CD4-positive, CD25-positive, alpha-beta regulatory T cell (primary cell): Measurements from ENCODE around the gene VAMP1. TPM values are rescaled to one million over a fixed set of nuclear protein-coding genes. Genes with fewer than 3 reads are reported as not detected.
"Not testable (repeated sequence)": the region's sequence is repeated elsewhere in the genome, so short reads cannot be mapped to it uniquely, and the experiment has no call there.

Experiments
- ATAC-seq, 2 donors: fragments of 150-1000 bp; cut with Tn5 transposase; one replicate each; pipeline ENCODE4 v1.10.0; 2021; ENCODE audit warnings: low read depth in 2 of 2, moderate number of reproducible peaks in 2 of 2, moderate library complexity in 1 of 2
- DNase-seq, 3 donors: peaks; one replicate each; pipeline versions ENCODE4 v3.0.0 to v3.0.0-alpha.2; 2012 to 2022; ENCODE audit warnings: mixed read lengths in 1 of 3
- H3K27ac ChIP-seq: one replicate; pipeline ENCODE4 v1.7.0; 2013; ENCODE audit warnings: mild to moderate bottlenecking, low read length; ENCODE audit not compliant: insufficient read depth, poor library complexity, severe bottlenecking
- H3K27me3 ChIP-seq: one replicate; pipeline ENCODE4 v1.7.0; 2013; ENCODE audit warnings: low read length; ENCODE audit not compliant: control insufficient read depth, insufficient read depth
- H3K36me3 ChIP-seq: one replicate; pipeline ENCODE4 v1.7.0; 2013; ENCODE audit warnings: mild to moderate bottlenecking, low read length, moderate library complexity; ENCODE audit not compliant: control insufficient read depth, insufficient read depth
- H3K4me1 ChIP-seq: 2 replicates; pipeline ENCODE4 v1.7.0; 2013; ENCODE audit warnings: mild to moderate bottlenecking, low read length; ENCODE audit not compliant: insufficient read depth, control insufficient read depth, poor library complexity, severe bottlenecking
- H3K4me3 ChIP-seq: one replicate; pipeline ENCODE4 v1.7.0; 2013; ENCODE audit warnings: low read depth, mild to moderate bottlenecking, low read length, moderate library complexity
- H3K9me3 ChIP-seq, 2 experiments: 1 replicate in 1 of 2; 2 replicates in 1 of 2; pipeline ENCODE4 v1.7.0; 2013; ENCODE audit warnings: low read length in 2 of 2, mild to moderate bottlenecking in 1 of 2, moderate library complexity in 1 of 2; ENCODE audit not compliant: control insufficient read depth in 2 of 2
- H3K27ac Mint-ChIP-seq, 3 donors: one replicate each; pipeline ENCODE4 v1.8.0; 2020 to 2022; ENCODE audit warnings: mild to moderate bottlenecking in 3 of 3, mixed read lengths in 3 of 3, moderate library complexity in 2 of 3
- H3K27me3 Mint-ChIP-seq: one replicate; pipeline ENCODE4 v1.8.0; 2022; ENCODE audit warnings: mild to moderate bottlenecking, mixed read lengths
- H3K36me3 Mint-ChIP-seq: one replicate; pipeline ENCODE4 v1.8.0; 2020; ENCODE audit warnings: mixed read lengths
- H3K4me1 Mint-ChIP-seq, 4 donors: one replicate each; pipeline ENCODE4 v1.8.0; 2020 to 2022; ENCODE audit warnings: mixed read lengths in 4 of 4, mild to moderate bottlenecking in 1 of 4
- H3K4me3 Mint-ChIP-seq, 4 donors: one replicate each; pipeline ENCODE4 v1.8.0; 2020 to 2022; ENCODE audit warnings: mild to moderate bottlenecking in 4 of 4, mixed read lengths in 4 of 4, moderate library complexity in 3 of 4
- H3K9me3 Mint-ChIP-seq, 7 donors: one replicate each; pipeline ENCODE4 v1.8.0; 2020 to 2022; ENCODE audit warnings: mixed read lengths in 7 of 7, mild to moderate bottlenecking in 3 of 7, moderate library complexity in 2 of 7
- polyA plus RNA-seq, 4 donors: library from polyadenylated mRNA; unstranded; fragments of 300-500 nt; fragmentation: Illumina TruSeq; gene quantifications; one replicate each; pipeline ENCODE4 v1.2.3, GENCODE V29; 2021
- total RNA-seq: library from RNA; stranded (reverse); gene quantifications from one replicate; pipeline ENCODE4 v1.2.3, GENCODE V29; 2022

VAMP1 gene
- total and polyA plus RNA-seq, 5 donors from 2014 or later: 9.8 to 67.3 (median 13.6) TPM

DNA sequence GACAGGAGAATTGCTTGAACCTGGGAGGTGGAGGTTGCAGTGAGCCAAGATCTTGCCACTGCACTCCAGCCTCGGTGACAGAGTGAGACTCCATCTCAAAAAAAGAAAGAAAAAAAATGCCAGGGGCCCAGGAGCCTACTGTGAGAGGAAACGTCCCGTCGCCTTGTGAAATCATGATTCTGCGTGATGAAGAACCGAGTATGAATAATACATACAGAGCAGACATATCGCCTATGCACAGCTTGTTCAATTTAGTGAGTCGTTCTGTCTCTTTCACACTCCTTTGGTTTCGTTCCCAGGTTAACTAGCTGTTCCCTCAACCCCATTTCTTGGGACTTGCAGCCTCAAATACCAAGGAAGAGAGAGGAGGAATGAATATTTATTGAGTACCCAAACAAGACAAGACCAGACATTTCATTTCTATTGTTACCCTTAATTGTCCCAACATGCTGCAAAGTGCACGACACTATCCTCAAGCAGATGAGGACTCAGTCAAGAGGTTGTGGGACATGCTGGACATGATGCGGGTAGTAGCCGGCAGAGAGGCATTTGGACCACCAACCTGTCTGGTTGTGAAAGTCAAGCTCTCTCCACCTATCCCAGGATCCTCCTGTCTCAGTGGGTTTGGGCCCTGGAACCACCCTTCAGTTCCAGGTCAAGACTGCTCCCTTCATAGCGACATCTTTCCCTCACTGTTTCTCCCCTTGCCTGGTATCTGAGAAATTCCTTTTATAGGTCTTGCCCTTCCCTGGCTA is 34.3 kb downstream of the VAMP1 start:
- Mint-ChIP-seq H3K9me3 (no peaks in the 10 kb centered on the region), H3K27ac (peak overlapping the region in 2 of 3 donors; percentile 10 to 81)

DNA sequence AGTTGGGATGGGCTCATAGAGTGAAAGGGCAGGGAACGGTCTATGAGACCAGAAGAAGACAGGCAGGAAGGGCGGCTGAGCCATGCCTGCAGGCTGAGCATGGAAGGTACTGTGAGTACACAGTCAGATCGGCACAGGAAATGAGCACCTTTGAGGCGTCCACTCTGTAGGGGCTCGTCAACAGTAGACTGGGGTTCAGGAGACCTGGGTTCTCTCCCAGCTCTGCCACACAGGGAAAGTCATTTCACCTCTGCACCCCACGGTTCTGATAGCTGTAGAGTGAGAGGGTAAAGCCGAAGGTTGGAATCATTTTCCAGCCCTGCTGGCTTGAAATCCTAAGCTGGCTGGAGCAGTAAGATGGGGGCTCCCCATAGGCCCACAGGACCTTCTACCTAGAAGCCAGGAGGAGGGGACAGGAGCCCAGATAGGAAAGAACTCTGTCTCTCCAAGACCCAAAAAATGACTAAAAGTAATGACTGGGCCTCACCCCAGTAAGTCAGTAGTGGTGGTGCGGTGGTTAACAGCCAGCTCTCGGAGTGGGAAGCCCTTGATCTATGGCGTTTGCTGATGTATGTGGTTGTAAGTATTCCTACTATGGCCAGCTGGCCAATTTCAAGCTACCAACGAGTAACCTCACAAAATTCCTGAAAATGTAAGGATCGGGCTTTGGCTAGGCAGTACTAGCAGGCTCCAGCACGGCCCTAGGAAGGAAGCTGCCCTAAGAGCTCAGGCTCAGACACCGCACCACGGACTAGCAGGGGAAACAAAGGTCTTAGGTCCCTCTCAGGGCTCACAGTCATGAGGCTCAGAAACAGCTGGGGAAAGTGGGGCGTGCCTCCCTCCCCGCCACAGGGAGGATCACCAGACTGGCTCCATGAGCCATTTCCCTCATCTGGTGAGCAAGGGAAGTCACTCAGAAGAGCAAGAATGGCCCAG is 36.0 kb downstream of the VAMP1 start:
- Histone ChIP-seq H3K4me3 (peak overlapping the region; percentile 62), H3K4me1 (peaks cover 39% of the 10 kb centered on the region), H3K36me3 (no peaks in the 10 kb centered on the region), H3K9me3 (no peaks in the 10 kb centered on the region), H3K27ac (peak overlapping the region; percentile 71), H3K27me3 (no peaks in the 10 kb centered on the region)
- ATAC-seq (peak; percentile 96), DNase-seq (peak in 2 of 3 donors; percentile 55 to 84)
- Mint-ChIP-seq H3K36me3 (no peaks in the 10 kb centered on the region), H3K27me3 (no peaks in the 10 kb centered on the region), H3K4me1 (peaks cover 20 to 57% (median 34%) of the 10 kb centered on the region in 4 donors), H3K27ac (peak overlapping the region; percentile 91 to 95 (median 94)), H3K4me3 (peak overlapping the region; percentile 7 to 83 (median 72)), H3K9me3 (no peaks in the 10 kb centered on the region)

More for the DNA sequence above, 34.3 kb downstream of the VAMP1 start:
- H3K27me3 Mint-ChIP-seq: no peaks in the 10 kb centered on the region
- H3K27me3 ChIP-seq: no peaks in the 10 kb centered on the region
- ATAC-seq (no peak), DNase-seq (no peak)
- peaks cover 14 to 47% (median 23%) of the 10 kb centered on the region in 4 donors for H3K4me1 Mint-ChIP-seq
- H3K36me3 ChIP-seq: no peaks in the 10 kb centered on the region
- H3K27ac ChIP-seq: no peak overlapping the region
- H3K4me3 ChIP-seq: no peak overlapping the region
- H3K9me3 ChIP-seq: no peaks in the 10 kb centered on the region
- H3K36me3 Mint-ChIP-seq: no peaks in the 10 kb centered on the region
- H3K4me1 ChIP-seq: peaks cover 27% of the 10 kb centered on the region
- H3K4me3 Mint-ChIP-seq: no peak overlapping the region

DNA sequence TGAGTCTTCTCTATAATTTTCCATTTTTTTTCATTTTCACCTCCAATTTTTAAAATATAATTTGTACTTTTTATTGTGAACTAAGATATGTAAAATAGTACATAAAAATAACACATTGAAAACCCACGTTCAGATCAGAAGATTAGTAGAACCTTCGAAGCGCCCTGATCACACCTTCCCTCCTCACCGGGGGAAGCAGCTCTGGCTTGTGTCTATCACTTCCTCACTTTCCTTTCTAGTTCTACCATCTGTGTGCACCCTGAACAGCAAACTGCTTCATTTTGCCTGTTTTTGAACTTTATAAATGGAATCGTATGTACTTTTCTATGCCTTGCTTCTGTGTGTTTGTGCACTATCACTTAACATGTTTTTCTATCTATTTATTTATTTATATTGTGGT is 37.5 kb downstream of the VAMP1 start:
- DNase-seq: peak in 1 of 3 donors; percentile 46

GRCh38 chr12:6430124-6430989 is 40.1 kb downstream of the VAMP1 start:
- Histone ChIP-seq H3K4me3 (peak overlapping the region; percentile 51), H3K36me3 (no peaks in the 10 kb centered on the region), H3K9me3 (no peaks in the 10 kb centered on the region), H3K27me3 (no peaks in the 10 kb centered on the region), H3K4me1 (peaks cover 61% of the 10 kb centered on the region), H3K27ac (peak overlapping the region; percentile 24)
- H3K9me3 Mint-ChIP-seq: no peaks in the 10 kb centered on the region
- ATAC-seq (no peak), DNase-seq (peak in 1 of 3 donors; percentile 73)
- peak overlapping the region; percentile 84 to 93 (median 90) for H3K27ac Mint-ChIP-seq
- H3K4me1 Mint-ChIP-seq: peaks cover 26 to 84% (median 49%) of the 10 kb centered on the region in 4 donors
- peak overlapping the region; percentile 36 to 70 (median 56) for H3K4me3 Mint-ChIP-seq
- H3K27me3 Mint-ChIP-seq: no peaks in the 10 kb centered on the region
- H3K36me3 Mint-ChIP-seq: no peaks in the 10 kb centered on the region

More for the DNA sequence above, 37.5 kb downstream of the VAMP1 start:
- Mint-ChIP-seq H3K27ac (peak overlapping the region; percentile 52 to 95 (median 94)), H3K4me1 (peaks cover 20 to 64% (median 35%) of the 10 kb centered on the region in 4 donors), H3K9me3 (no peaks in the 10 kb centered on the region), H3K27me3 (no peaks in the 10 kb centered on the region), H3K36me3 (no peaks in the 10 kb centered on the region), H3K4me3 (peak overlapping the region in 2 of 4 donors; percentile 69 to 75)
- peaks cover 39% of the 10 kb centered on the region for H3K4me1 ChIP-seq
- no peaks in the 10 kb centered on the region for H3K9me3 ChIP-seq
- no peaks in the 10 kb centered on the region for H3K27me3 ChIP-seq
- H3K36me3 ChIP-seq: no peaks in the 10 kb centered on the region
- peak overlapping the region; percentile 50 for H3K4me3 ChIP-seq
- ATAC-seq: no peak
- peak overlapping the region; percentile 71 for H3K27ac ChIP-seq

DNA sequence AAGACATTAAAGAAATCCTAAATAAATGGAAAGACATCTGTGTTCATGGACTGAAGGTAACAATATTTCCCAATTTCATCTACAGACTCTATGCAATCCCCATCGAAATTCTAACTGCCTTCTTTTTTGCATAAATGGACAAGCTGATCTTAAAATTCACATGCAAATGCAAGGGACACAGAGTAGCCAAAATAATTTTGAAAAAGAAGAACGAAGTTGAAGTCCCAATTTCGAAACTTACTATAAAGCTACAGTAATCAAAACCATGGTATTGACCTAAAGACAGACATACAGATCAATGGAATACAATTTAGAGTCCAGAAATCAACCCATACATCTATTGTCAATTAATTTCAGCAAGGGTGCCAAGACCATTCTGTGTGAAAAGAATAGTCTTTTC is 42.2 kb downstream of the VAMP1 start:
- H3K27ac Mint-ChIP-seq: peak overlapping the region in 2 of 3 donors; percentile 34 to 99
- no peaks in the 10 kb centered on the region for H3K36me3 Mint-ChIP-seq
- no peaks in the 10 kb centered on the region for H3K9me3 Mint-ChIP-seq
- no peaks in the 10 kb centered on the region for H3K9me3 ChIP-seq
- H3K27ac ChIP-seq: no peak overlapping the region
- no peaks in the 10 kb centered on the region for H3K27me3 ChIP-seq
- no peaks in the 10 kb centered on the region for H3K36me3 ChIP-seq
- no peak for ATAC-seq
- no peaks in the 10 kb centered on the region for H3K27me3 Mint-ChIP-seq
- H3K4me1 ChIP-seq: peaks cover 53% of the 10 kb centered on the region
- no peak overlapping the region for H3K4me3 ChIP-seq
- no peak for DNase-seq
- H3K4me3 Mint-ChIP-seq: peak overlapping the region in 2 of 4 donors; percentile 5 to 85
- peaks cover 18 to 83% (median 50%) of the 10 kb centered on the region in 4 donors for H3K4me1 Mint-ChIP-seq

DNA sequence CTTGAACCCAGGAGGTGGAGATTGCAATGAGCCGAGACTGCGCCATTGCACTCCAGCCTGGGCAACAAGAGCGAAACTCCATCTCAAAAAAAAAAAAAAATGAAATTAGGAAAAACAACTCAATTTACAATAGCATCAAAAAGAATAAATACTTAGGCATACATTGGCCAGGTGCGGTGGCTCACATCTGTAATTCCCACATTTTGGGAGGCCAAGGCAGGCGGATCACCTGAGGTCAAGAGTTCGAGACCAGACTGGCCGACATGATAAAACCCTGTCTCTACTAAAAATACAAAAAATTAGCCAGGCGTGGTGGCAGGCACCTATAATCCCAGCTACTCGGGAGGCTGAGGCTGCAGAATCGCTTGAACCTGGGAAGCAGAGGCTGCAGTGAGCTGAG is 42.7 kb downstream of the VAMP1 start:
- not testable (repeated sequence) for H3K9me3 ChIP-seq, H3K9me3 Mint-ChIP-seq, DNase-seq, H3K4me3 ChIP-seq, H3K27me3 Mint-ChIP-seq, ATAC-seq, H3K36me3 Mint-ChIP-seq, H3K36me3 ChIP-seq, H3K27me3 ChIP-seq
- Mint-ChIP-seq H3K4me3 (peak overlapping the region in 3 of 4 donors; percentile 82 to 90 (median 85)), H3K27ac (peak overlapping the region in 2 of 3 donors; percentile 98 to 99), H3K4me1 (peaks cover 14 to 81% (median 51%) of the 10 kb centered on the region in 4 donors)
- Histone ChIP-seq H3K27ac (peak overlapping the region; percentile 90), H3K4me1 (peaks cover 50% of the 10 kb centered on the region)
